Trophoblast cell (in vitro differentiated cells and primary cell): ENCODE results near the gene CLEC4C.

Experiments
- DNase-seq, 2 donors: peaks; one replicate each; pipeline ENCODE4 v3.0.0-alpha.2; 2016
- H2AFZ ChIP-seq: 2 replicates; pipeline ENCODE4 v1.6.1; 2013; ENCODE audit warnings: low read length, moderate library complexity, mild to moderate bottlenecking; ENCODE audit not compliant: insufficient read depth, poor library complexity
- H2AK5ac ChIP-seq: 2 replicates; pipeline ENCODE4 v1.6.1; 2013; ENCODE audit warnings: mild to moderate bottlenecking, low read length
- H2BK120ac ChIP-seq: 2 replicates; pipeline ENCODE4 v1.6.1; 2013; ENCODE audit warnings: low read length, mild to moderate bottlenecking, moderate library complexity; ENCODE audit not compliant: insufficient read depth, poor library complexity
- H2BK12ac ChIP-seq: 2 replicates; pipeline ENCODE4 v1.6.1; 2013; ENCODE audit warnings: mild to moderate bottlenecking, low read length, moderate library complexity
- H2BK5ac ChIP-seq: 2 replicates; pipeline ENCODE4 v1.6.1; 2013; ENCODE audit warnings: low read length, low read depth, moderate library complexity, mild to moderate bottlenecking; ENCODE audit not compliant: poor library complexity
- H3K14ac ChIP-seq: 2 replicates; pipeline ENCODE4 v1.6.1; 2013; ENCODE audit warnings: mild to moderate bottlenecking, low read length
- H3K18ac ChIP-seq: 2 replicates; pipeline ENCODE4 v1.6.1; 2013; ENCODE audit warnings: mild to moderate bottlenecking, low read length
- H3K23ac ChIP-seq: 2 replicates; pipeline ENCODE4 v1.6.1; 2013; ENCODE audit warnings: low read length
- H3K27ac ChIP-seq: 2 replicates; pipeline ENCODE4 v1.5.1; 2013; ENCODE audit warnings: low read depth, mild to moderate bottlenecking, inconsistent platforms, low read length, moderate library complexity
- H3K27me3 ChIP-seq: 2 replicates; pipeline ENCODE4 v1.6.1; 2013; ENCODE audit warnings: inconsistent platforms, mild to moderate bottlenecking, low read length, moderate library complexity; ENCODE audit not compliant: insufficient read depth
- H3K36me3 ChIP-seq, 2 experiments: 1 replicate in 1 of 2; 2 replicates in 1 of 2; pipeline ENCODE4 v1.6.1; 2013; ENCODE audit warnings: low read length in 2 of 2, mild to moderate bottlenecking in 2 of 2, moderate library complexity in 1 of 2; ENCODE audit not compliant: insufficient read depth in 2 of 2, control insufficient read depth in 1 of 2
- H3K4ac ChIP-seq: 2 replicates; pipeline ENCODE4 v1.6.1; 2013; ENCODE audit warnings: low read depth, mild to moderate bottlenecking, low read length, moderate library complexity
- H3K4me1 ChIP-seq, 2 experiments: 1 replicate in 1 of 2; 2 replicates in 1 of 2; pipeline ENCODE4 v1.6.1; 2013; ENCODE audit warnings: low read length in 2 of 2, mild to moderate bottlenecking in 2 of 2, moderate library complexity in 1 of 2; ENCODE audit not compliant: insufficient read depth in 2 of 2, control insufficient read depth in 1 of 2
- H3K4me2 ChIP-seq: 2 replicates; pipeline ENCODE4 v1.6.1; 2013; ENCODE audit warnings: inconsistent platforms, mild to moderate bottlenecking, low read length, moderate library complexity
- H3K4me3 ChIP-seq: 2 replicates; pipeline ENCODE4 v1.5.1; 2013; ENCODE audit warnings: mild to moderate bottlenecking, low read depth, low read length, inconsistent platforms
- H3K79me1 ChIP-seq: one replicate; pipeline ENCODE4 v1.6.1; 2013; ENCODE audit warnings: low read length
- H3K79me2 ChIP-seq: 2 replicates; pipeline ENCODE4 v1.6.1; 2013; ENCODE audit warnings: low read length, mild to moderate bottlenecking; ENCODE audit not compliant: control insufficient read depth, insufficient read depth, poor library complexity
- H3K9ac ChIP-seq: 2 replicates; pipeline ENCODE4 v1.6.1; 2013; ENCODE audit warnings: mild to moderate bottlenecking, low read length
- H3K9me3 ChIP-seq: 2 replicates; pipeline ENCODE4 v1.6.1; 2013; ENCODE audit warnings: low read depth, mild to moderate bottlenecking, control low read depth, inconsistent platforms, low read length; ENCODE audit not compliant: insufficient read depth
- H4K12ac ChIP-seq: 2 replicates; pipeline ENCODE4 v1.6.1; 2013; ENCODE audit warnings: low read depth, mild to moderate bottlenecking, low read length, moderate library complexity
- H4K8ac ChIP-seq: 2 replicates; pipeline ENCODE4 v1.6.1; 2013; ENCODE audit warnings: low read depth, mild to moderate bottlenecking, low read length, moderate library complexity
- H4K91ac ChIP-seq: one replicate; pipeline ENCODE4 v1.6.1; 2013; ENCODE audit warnings: low read depth, mild to moderate bottlenecking, low read length, moderate library complexity
- WGBS: extraction: QIAGEN DNeasy Blood & Tissue Kit; methylation state at CpG from one replicate; pipeline ENCODE4 v1.1.7; 2013; ENCODE audit warnings: missing lambda C conversion rate; ENCODE audit not compliant: insufficient read length, insufficient coverage; ENCODE audit errors: extremely low coverage; 5-methylcytosine and 5-hydroxymethylcytosine counted together

Gene CLEC4C

GRCh38 chr12:7729746-7730145 lies 17.4 kb downstream of the CLEC4C start:
- Histone ChIP-seq H2BK120ac (no peak overlapping the region), H3K4me1 (no peaks in the 10 kb centered on the region), H3K79me2 (no peaks in the 10 kb centered on the region)

DNA sequence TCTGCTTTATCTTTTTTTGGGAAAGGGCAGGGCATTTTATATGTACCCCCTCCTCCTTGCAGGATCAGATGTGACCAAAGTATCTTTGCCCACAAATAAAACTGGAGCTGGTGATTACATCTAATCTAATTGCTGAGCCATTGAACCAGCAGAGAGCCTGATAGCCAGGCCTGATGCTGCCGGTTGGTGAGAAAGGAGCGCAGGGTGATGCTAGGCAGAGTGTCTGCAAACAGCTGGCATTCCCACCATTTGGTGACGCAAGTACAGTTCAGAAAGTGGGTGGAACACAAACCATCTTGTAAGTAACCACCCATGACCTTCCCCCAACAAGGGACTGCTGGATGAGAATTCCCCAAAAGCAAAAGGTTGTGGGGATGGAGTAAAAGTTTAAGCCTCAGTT lies 23.2 kb downstream of the CLEC4C start:
- Histone ChIP-seq H3K9me3 (no peaks in the 10 kb centered on the region), H3K4me2 (no peak overlapping the region), H2AK5ac (no peak overlapping the region), H2BK12ac (no peak overlapping the region), H4K91ac (no peak overlapping the region), H3K9ac (no peak overlapping the region), H2AFZ (no peak overlapping the region), H3K36me3 (no peaks in the 10 kb centered on the region), H2BK120ac (no peak overlapping the region), H3K23ac (no peak overlapping the region), H3K4me1 (no peaks in the 10 kb centered on the region), H3K79me2 (no peaks in the 10 kb centered on the region), H3K27me3 (no peaks in the 10 kb centered on the region), H3K4me3 (no peak overlapping the region), H4K12ac (no peak overlapping the region), H4K8ac (no peak overlapping the region), H2BK5ac (no peak overlapping the region), H3K18ac (no peak overlapping the region), H3K4ac (no peak overlapping the region), H3K79me1 (no peaks in the 10 kb centered on the region), H3K27ac (no peak overlapping the region), H3K14ac (no peak overlapping the region)
- DNase-seq = no peak
- WGBS = no CpG with 5 or more reads among the region's 3 CpGs

More at GRCh38 chr12:7729746-7730145, 17.4 kb downstream of the CLEC4C start:
- no peak overlapping the region for H3K14ac ChIP-seq
- H2BK12ac ChIP-seq = no peak overlapping the region
- H3K4ac ChIP-seq = no peak overlapping the region
- H2BK5ac ChIP-seq = no peak overlapping the region
- no peak overlapping the region for H3K23ac ChIP-seq
- no peaks in the 10 kb centered on the region for H3K27me3 ChIP-seq
- H3K27ac ChIP-seq = no peak overlapping the region
- H2AFZ ChIP-seq = no peak overlapping the region
- H3K79me1 ChIP-seq = no peaks in the 10 kb centered on the region
- H4K12ac ChIP-seq = no peak overlapping the region
- no CpG with 5 or more reads among the region's 4 CpGs for WGBS
- H3K4me2 ChIP-seq = no peak overlapping the region
- no peak overlapping the region for H2AK5ac ChIP-seq
- H3K36me3 ChIP-seq = no peaks in the 10 kb centered on the region
- H3K4me3 ChIP-seq = no peak overlapping the region
- H4K91ac ChIP-seq = no peak overlapping the region
- no peak for DNase-seq
- H4K8ac ChIP-seq = no peak overlapping the region
- no peak overlapping the region for H3K9ac ChIP-seq
- no peaks in the 10 kb centered on the region for H3K9me3 ChIP-seq
- no peak overlapping the region for H3K18ac ChIP-seq

GRCh38 chr12:7719946-7720730 lies 27.0 kb downstream of the CLEC4C start:
- Histone ChIP-seq H3K14ac (no peak overlapping the region), H3K79me2 (no peaks in the 10 kb centered on the region), H3K27ac (no peak overlapping the region), H4K8ac (no peak overlapping the region), H3K4ac (no peak overlapping the region), H2AFZ (no peak overlapping the region), H3K23ac (no peak overlapping the region), H3K9me3 (no peaks in the 10 kb centered on the region), H3K36me3 (no peaks in the 10 kb centered on the region), H2BK12ac (no peak overlapping the region), H3K4me3 (no peak overlapping the region), H4K91ac (no peak overlapping the region), H3K79me1 (no peaks in the 10 kb centered on the region), H2BK5ac (no peak overlapping the region), H3K18ac (no peak overlapping the region), H2BK120ac (no peak overlapping the region), H4K12ac (no peak overlapping the region), H2AK5ac (no peak overlapping the region), H3K9ac (no peak overlapping the region), H3K27me3 (no peaks in the 10 kb centered on the region), H3K4me2 (no peak overlapping the region), H3K4me1 (no peaks in the 10 kb centered on the region)
- no peak for DNase-seq
- WGBS = no CpG with 5 or more reads among the region's 15 CpGs

GRCh38 chr12:7716381-7716780 lies 30.8 kb downstream of the CLEC4C start:
- no peaks in the 10 kb centered on the region for H3K79me2 ChIP-seq
- no peak overlapping the region for H3K9ac ChIP-seq
- no peaks in the 10 kb centered on the region for H3K4me1 ChIP-seq
- H2AFZ ChIP-seq = no peak overlapping the region
- H3K23ac ChIP-seq = no peak overlapping the region
- no peak overlapping the region for H2BK12ac ChIP-seq
- H3K9me3 ChIP-seq = no peaks in the 10 kb centered on the region
- no peak overlapping the region for H3K18ac ChIP-seq
- no peak overlapping the region for H4K12ac ChIP-seq
- H3K14ac ChIP-seq = no peak overlapping the region
- peak; percentile 54 to 87 for DNase-seq
- H4K8ac ChIP-seq = no peak overlapping the region
- WGBS = no CpG with 5 or more reads among the region's 5 CpGs
- H3K36me3 ChIP-seq = no peaks in the 10 kb centered on the region
- no peaks in the 10 kb centered on the region for H3K79me1 ChIP-seq
- no peak overlapping the region for H3K4me2 ChIP-seq
- no peak overlapping the region for H3K27ac ChIP-seq
- no peaks in the 10 kb centered on the region for H3K27me3 ChIP-seq
- H4K91ac ChIP-seq = no peak overlapping the region
- H2BK120ac ChIP-seq = no peak overlapping the region
- no peak overlapping the region for H3K4ac ChIP-seq
- H2BK5ac ChIP-seq = no peak overlapping the region
- no peak overlapping the region for H2AK5ac ChIP-seq
- no peak overlapping the region for H3K4me3 ChIP-seq
